WERI-Rb-1 (cell line): ENCODE results near the gene UMPS.

Source experiments
- DNase-seq: peaks from one replicate; pipeline ENCODE4 v3.0.0-alpha.2; 2020
- H3K27ac ChIP-seq: fragments of 250-450 bp; sonication (Bioruptor Pico); 2 replicates; pipeline ENCODE4 v1.5.1; 2020; ENCODE audit warnings: mild to moderate bottlenecking, moderate library complexity
- H3K27me3 ChIP-seq: fragments of 250-450 bp; sonication (Bioruptor Pico); 2 replicates; pipeline ENCODE4 v1.5.1; 2021; ENCODE audit warnings: mild to moderate bottlenecking, low read depth, moderate library complexity; ENCODE audit not compliant: insufficient read depth, severe bottlenecking
- H3K36me3 ChIP-seq: fragments of 250-450 bp; sonication (Bioruptor Pico); 2 replicates; pipeline ENCODE4 v1.5.1; 2020; ENCODE audit warnings: mild to moderate bottlenecking, moderate library complexity
- H3K4me3 ChIP-seq: 2 replicates; pipeline ENCODE4 v1.5.1; 2011; ENCODE audit warnings: low read depth, mild to moderate bottlenecking, control low read depth, low read length
- H3K9me3 ChIP-seq: fragments of 250-450 bp; sonication (Bioruptor Pico); 2 replicates; pipeline ENCODE4 v1.5.1; 2021; ENCODE audit warnings: mild to moderate bottlenecking, moderate library complexity; ENCODE audit not compliant: severe bottlenecking
- CTCF ChIP-seq: IDR thresholded peaks from 2 replicates; pipeline ENCODE4 v1.5.1; 2011; ENCODE audit warnings: low read depth, mild to moderate bottlenecking, control low read depth, inconsistent platforms, low read length

UMPS gene

GRCh38 chr3:124797426-124797945 lies 67.2 kb downstream of the UMPS start:
- Histone ChIP-seq H3K9me3 (no peaks in the 10 kb centered on the region), H3K36me3 (no peaks in the 10 kb centered on the region), H3K27ac (no peak overlapping the region), H3K27me3 (no peaks in the 10 kb centered on the region), H3K4me3 (no peak overlapping the region)
- TF ChIP-seq CTCF = no peak
- no peak for DNase-seq
